ENCODE results near the gene TGM4. TPM values are rescaled to one million over a fixed set of nuclear protein-coding genes. Genes with fewer than 3 reads are reported as not detected.

TGM4 gene
- total and polyA plus RNA-seq, 10 of the 15 experiments (the other 5 are each of a cell fraction or from before 2014, with no cell fraction given) = not detected

DNA sequence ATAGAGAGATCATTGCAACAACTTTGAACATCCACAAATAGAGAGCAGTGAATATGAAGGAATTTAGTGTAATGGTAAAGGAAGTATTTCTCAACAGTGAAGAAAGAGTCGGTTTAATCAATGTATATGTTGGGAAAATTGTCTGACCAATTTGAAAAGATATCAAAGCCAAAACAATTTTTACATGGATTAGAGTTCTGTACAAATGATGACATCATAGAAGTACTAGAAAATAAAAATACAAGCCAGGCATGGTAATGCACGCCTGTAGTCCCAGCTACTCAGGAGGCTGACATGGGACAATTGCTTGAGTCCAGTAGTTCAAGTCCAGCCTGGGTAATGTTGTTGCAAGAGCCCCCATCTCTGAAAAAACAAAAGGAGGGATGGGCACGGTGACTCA is 38.7 kb upstream of the TGM4 start:
- H3K9ac ChIP-seq (ENCODE audit: control insufficient read depth, insufficient read depth, low read length) = no peak overlapping the region
- peaks cover 6% of the 10 kb centered on the region for H3K9me3 ChIP-seq (replicated peaks; ENCODE audit: control insufficient read depth, insufficient read depth, low read length)
- H3K36me3 ChIP-seq (ENCODE audit: control insufficient read depth in 2 of 2, insufficient read depth in 2 of 2, low read length in 1 of 2) = peaks cover 10 to 14% of the 10 kb centered on the region in 2 experiments
- no TSS peak for BruUV-seq (replicated peaks)
- no peak overlapping the region for H3K4me2 ChIP-seq (ENCODE audit: control insufficient read depth, insufficient read depth)
- ChIA-PET POLR2A (no interaction called here), CTCF (interaction anchor here (1.3 kb wide), 1 partner anchor 9 kb away, joined by 3 read pairs; no protein-coding TSS in a partner anchor), SMC1A (ENCODE audit: uncharacterized antibody, unreplicated experiment) (no interaction called here), RAD21 (ENCODE audit: unreplicated experiment) (no interaction called here)
- H3K79me2 ChIP-seq (ENCODE audit: control insufficient read depth, insufficient read depth, low read length) = no peaks in the 10 kb centered on the region
- H3K4me1 ChIP-seq (ENCODE audit: control insufficient read depth, insufficient read depth, low read length) = no peaks in the 10 kb centered on the region
- H3K4me3 ChIP-seq = no peak overlapping the region
- intact Hi-C loops (cut with micrococcal nuclease; ENCODE audit: unreplicated experiment) = no loop called here
- ATAC-seq (no peak), FAIRE-seq (no peak), DNase-seq (ENCODE audit: low read depth, low spot score) (no peak)
- in situ Hi-C loops (cut with MboI) = no loop called here
- TF ChIP-seq ATF7 (IDR thresholded peaks at IDR 0.05; ENCODE audit: low read depth) (0 out of 2 replicates have a peak, but pooled peaks have one; percentile 19), EZH2 (IDR thresholded peaks at IDR 0.05; ENCODE audit: borderline replicate concordance, control insufficient read depth, low read depth, low read length) (no peak)
- H2AFZ ChIP-seq (ENCODE audit: control insufficient read depth, low read depth, low read length) = no peak overlapping the region
- H4K20me1 ChIP-seq (ENCODE audit: control insufficient read depth, insufficient read depth) = no peaks in the 10 kb centered on the region
- WGBS (ENCODE audit: insufficient coverage, insufficient replicate concordance, low lambda C conversion rate, missing lambda C conversion rate) = 97% methylated on average over 3 of the region's 3 CpGs
- no peaks in the 10 kb centered on the region for H3K27me3 ChIP-seq (replicated peaks in 1 of 2; ENCODE audit: control insufficient read depth in 2 of 2, insufficient read depth in 2 of 2, low read length in 1 of 2)
- no peak overlapping the region for H3K27ac ChIP-seq (ENCODE audit: control insufficient read depth, insufficient read depth)

DNA sequence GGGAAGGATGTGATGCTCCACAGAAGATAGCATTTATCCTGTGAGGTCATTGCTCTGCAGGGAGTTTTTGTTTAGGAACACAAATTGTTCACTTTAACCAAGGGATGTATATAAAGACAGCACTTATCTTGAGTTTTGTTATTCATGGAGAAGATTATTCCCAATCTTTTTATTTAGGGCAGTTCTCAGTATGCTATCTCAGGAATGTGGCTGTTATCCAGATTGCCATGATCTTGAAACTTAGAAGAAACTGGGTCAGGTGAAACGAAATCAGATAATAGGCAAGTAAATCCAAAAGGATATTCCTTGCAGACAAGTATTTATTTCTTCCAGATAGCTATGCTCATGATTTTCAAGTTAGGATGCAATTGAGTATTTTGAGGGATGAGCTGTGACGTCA is 32.0 kb upstream of the TGM4 start:
- H3K36me3 ChIP-seq (ENCODE audit: control insufficient read depth in 2 of 2, insufficient read depth in 2 of 2, low read length in 1 of 2) = peaks cover 5 to 13% of the 10 kb centered on the region in 2 experiments
- H2AFZ ChIP-seq (ENCODE audit: control insufficient read depth, low read depth, low read length) = no peak overlapping the region
- 81% methylated on average over 2 of the region's 2 CpGs for WGBS (ENCODE audit: insufficient coverage, insufficient replicate concordance, low lambda C conversion rate, missing lambda C conversion rate)
- H3K79me2 ChIP-seq (ENCODE audit: control insufficient read depth, insufficient read depth, low read length) = no peaks in the 10 kb centered on the region
- ATAC-seq = no peak
- no peaks in the 10 kb centered on the region for H3K27me3 ChIP-seq (replicated peaks in 1 of 2; ENCODE audit: control insufficient read depth in 2 of 2, insufficient read depth in 2 of 2, low read length in 1 of 2)
- BruUV-seq (replicated peaks) = no TSS peak
- ChIA-PET SMC1A (ENCODE audit: uncharacterized antibody, unreplicated experiment) (interaction anchor here (0.9 kb wide), 1 partner anchor 80 kb away, joined by 3 read pairs; no protein-coding TSS in a partner anchor), RAD21 (ENCODE audit: unreplicated experiment) (no interaction called here), POLR2A (no interaction called here), CTCF (no interaction called here)
- H3K9me3 ChIP-seq (replicated peaks; ENCODE audit: control insufficient read depth, insufficient read depth, low read length) = no peaks in the 10 kb centered on the region; the same call in 2 of the 3 replicates
- FAIRE-seq = no peak
- in situ Hi-C loops (cut with MboI) (no loop called here), intact Hi-C loops (cut with micrococcal nuclease; ENCODE audit: unreplicated experiment) (no loop called here)
- no peaks in the 10 kb centered on the region for H3K4me1 ChIP-seq (ENCODE audit: control insufficient read depth, insufficient read depth, low read length)
- no peak overlapping the region for H3K9ac ChIP-seq (ENCODE audit: control insufficient read depth, insufficient read depth, low read length)
- H3K4me2 ChIP-seq (ENCODE audit: control insufficient read depth, insufficient read depth) = no peak overlapping the region
- no peak overlapping the region for H3K4me3 ChIP-seq
- no peak for DNase-seq (ENCODE audit: low read depth, low spot score)
- no peak overlapping the region for H3K27ac ChIP-seq (ENCODE audit: control insufficient read depth, insufficient read depth)
- no peaks in the 10 kb centered on the region for H4K20me1 ChIP-seq (ENCODE audit: control insufficient read depth, insufficient read depth)
- TF ChIP-seq, protein P1, sequence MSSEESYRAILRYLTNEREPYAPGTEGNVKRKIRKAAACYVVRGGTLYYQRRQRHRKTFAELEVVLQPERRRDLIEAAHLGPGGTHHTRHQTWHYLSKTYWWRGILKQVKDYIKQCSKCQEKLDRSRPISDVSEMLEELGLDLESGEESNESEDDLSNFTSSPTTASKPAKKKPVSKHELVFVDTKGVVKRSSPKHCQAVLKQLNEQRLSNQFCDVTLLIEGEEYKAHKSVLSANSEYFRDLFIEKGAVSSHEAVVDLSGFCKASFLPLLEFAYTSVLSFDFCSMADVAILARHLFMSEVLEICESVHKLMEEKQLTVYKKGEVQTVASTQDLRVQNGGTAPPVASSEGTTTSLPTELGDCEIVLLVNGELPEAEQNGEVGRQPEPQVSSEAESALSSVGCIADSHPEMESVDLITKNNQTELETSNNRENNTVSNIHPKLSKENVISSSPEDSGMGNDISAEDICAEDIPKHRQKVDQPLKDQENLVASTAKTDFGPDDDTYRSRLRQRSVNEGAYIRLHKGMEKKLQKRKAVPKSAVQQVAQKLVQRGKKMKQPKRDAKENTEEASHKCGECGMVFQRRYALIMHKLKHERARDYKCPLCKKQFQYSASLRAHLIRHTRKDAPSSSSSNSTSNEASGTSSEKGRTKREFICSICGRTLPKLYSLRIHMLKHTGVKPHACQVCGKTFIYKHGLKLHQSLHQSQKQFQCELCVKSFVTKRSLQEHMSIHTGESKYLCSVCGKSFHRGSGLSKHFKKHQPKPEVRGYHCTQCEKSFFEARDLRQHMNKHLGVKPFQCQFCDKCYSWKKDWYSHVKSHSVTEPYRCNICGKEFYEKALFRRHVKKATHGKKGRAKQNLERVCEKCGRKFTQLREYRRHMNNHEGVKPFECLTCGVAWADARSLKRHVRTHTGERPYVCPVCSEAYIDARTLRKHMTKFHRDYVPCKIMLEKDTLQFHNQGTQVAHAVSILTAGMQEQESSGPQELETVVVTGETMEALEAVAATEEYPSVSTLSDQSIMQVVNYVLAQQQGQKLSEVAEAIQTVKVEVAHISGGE (CRISPR knock-in tag; IDR thresholded peaks at IDR 0.05) = no peak
- no peak for TF ChIP-seq TARDBP (IDR thresholded peaks at IDR 0.05; ENCODE audit: borderline replicate concordance)
- no peak for TF ChIP-seq RCOR1 (conservative IDR thresholded peaks at IDR 0.05; ENCODE audit: low read depth, low read length)
- no peak for TF ChIP-seq MYC (IDR thresholded peaks at IDR 0.05; ENCODE audit: insufficient read depth, insufficient read length, insufficient replicate concordance, low read length, severe bottlenecking)
- no peak for TF ChIP-seq GABPA (IDR thresholded peaks at IDR 0.05; ENCODE audit: low read depth)
- TF ChIP-seq PML (IDR thresholded peaks at IDR 0.05; ENCODE audit: low read length) = no peak
- no peak for TF ChIP-seq ZZZ3 (IDR thresholded peaks at IDR 0.05; ENCODE audit: control insufficient read depth, insufficient read length, low read depth)
- TF ChIP-seq TCF3 (IDR thresholded peaks at IDR 0.05; ENCODE audit: borderline replicate concordance, insufficient read depth, low read depth, low read length) = no peak
- TF ChIP-seq, protein P2, sequence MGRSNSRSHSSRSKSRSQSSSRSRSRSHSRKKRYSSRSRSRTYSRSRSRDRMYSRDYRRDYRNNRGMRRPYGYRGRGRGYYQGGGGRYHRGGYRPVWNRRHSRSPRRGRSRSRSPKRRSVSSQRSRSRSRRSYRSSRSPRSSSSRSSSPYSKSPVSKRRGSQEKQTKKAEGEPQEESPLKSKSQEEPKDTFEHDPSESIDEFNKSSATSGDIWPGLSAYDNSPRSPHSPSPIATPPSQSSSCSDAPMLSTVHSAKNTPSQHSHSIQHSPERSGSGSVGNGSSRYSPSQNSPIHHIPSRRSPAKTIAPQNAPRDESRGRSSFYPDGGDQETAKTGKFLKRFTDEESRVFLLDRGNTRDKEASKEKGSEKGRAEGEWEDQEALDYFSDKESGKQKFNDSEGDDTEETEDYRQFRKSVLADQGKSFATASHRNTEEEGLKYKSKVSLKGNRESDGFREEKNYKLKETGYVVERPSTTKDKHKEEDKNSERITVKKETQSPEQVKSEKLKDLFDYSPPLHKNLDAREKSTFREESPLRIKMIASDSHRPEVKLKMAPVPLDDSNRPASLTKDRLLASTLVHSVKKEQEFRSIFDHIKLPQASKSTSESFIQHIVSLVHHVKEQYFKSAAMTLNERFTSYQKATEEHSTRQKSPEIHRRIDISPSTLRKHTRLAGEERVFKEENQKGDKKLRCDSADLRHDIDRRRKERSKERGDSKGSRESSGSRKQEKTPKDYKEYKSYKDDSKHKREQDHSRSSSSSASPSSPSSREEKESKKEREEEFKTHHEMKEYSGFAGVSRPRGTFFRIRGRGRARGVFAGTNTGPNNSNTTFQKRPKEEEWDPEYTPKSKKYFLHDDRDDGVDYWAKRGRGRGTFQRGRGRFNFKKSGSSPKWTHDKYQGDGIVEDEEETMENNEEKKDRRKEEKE (IDR thresholded peaks at IDR 0.05) = no peak
- no peak for TF ChIP-seq NFIC (IDR thresholded peaks at IDR 0.05; ENCODE audit: low read depth, low read length)

Measured in GM12878 (cell line).